Neural cell (in vitro differentiated cells): ENCODE data around the gene IFITM10. TPM values are rescaled to one million over a fixed set of nuclear protein-coding genes. Genes with fewer than 3 reads are reported as not detected.

Experiments
- H2AFZ ChIP-seq: fragments of 200-600, 300-800 bp; sonication (generic), shearing (Covaris generic); 2 replicates; pipeline ENCODE4 v1.6.0; 2014; ENCODE audit warnings: low read depth, mild to moderate bottlenecking, antibody characterized with exemption, low read length, moderate library complexity
- H3F3A ChIP-seq: fragments of 200-600 bp; shearing (Covaris generic); 2 replicates; pipeline ENCODE4 v1.6.1; 2016; ENCODE audit warnings: mild to moderate bottlenecking, moderate library complexity, mixed read lengths, antibody characterized with exemption, low read length; ENCODE audit not compliant: insufficient read depth, poor library complexity, severe bottlenecking
- H3K27ac ChIP-seq: fragments of 200-600, 300-800 bp; sonication (generic), shearing (Covaris generic); 2 replicates; pipeline ENCODE4 v1.5.1; 2014; ENCODE audit warnings: mild to moderate bottlenecking, low read length, moderate library complexity
- H3K27me3 ChIP-seq: fragments of 300-800, 200-600 bp; sonication (generic), shearing (Covaris generic); 2 replicates; pipeline ENCODE4 v1.6.0; 2014; ENCODE audit warnings: mild to moderate bottlenecking, low read depth, low read length, moderate library complexity; ENCODE audit not compliant: insufficient read depth
- H3K36me3 ChIP-seq: fragments of 300-800, 200-600 bp; sonication (generic), shearing (Covaris generic); 2 replicates; pipeline ENCODE4 v1.5.1; 2014; ENCODE audit warnings: mild to moderate bottlenecking, antibody characterized with exemption, low read length, moderate library complexity; ENCODE audit not compliant: insufficient read depth
- H3K4me2 ChIP-seq: fragments of 300-800, 200-600 bp; sonication (generic), shearing (Covaris generic); 2 replicates; pipeline ENCODE4 v1.6.0; 2014; ENCODE audit warnings: mild to moderate bottlenecking, low read length
- H3K4me3 ChIP-seq: fragments of 300-800, 200-600 bp; sonication (generic), shearing (Covaris generic); 2 replicates; pipeline ENCODE4 v1.5.1; 2014; ENCODE audit warnings: mild to moderate bottlenecking, low read length, moderate library complexity
- H3K79me2 ChIP-seq: fragments of 200-600 bp; shearing (Covaris generic); replicated peaks from 2 replicates; pipeline ENCODE4 v1.6.0; 2014; ENCODE audit warnings: mild to moderate bottlenecking, low read length, moderate library complexity; ENCODE audit not compliant: insufficient read depth
- H3K9ac ChIP-seq: fragments of 300-800, 200-600 bp; sonication (generic), shearing (Covaris generic); 2 replicates; pipeline ENCODE4 v1.6.1; 2016; ENCODE audit warnings: mild to moderate bottlenecking, low read length, mixed read lengths
- H3K9me2 ChIP-seq: fragments of 200-600 bp; shearing (Covaris generic); 2 replicates; pipeline ENCODE4 v1.6.1; 2016; ENCODE audit warnings: mild to moderate bottlenecking, low read length, mixed read lengths; ENCODE audit not compliant: insufficient read depth
- H3K9me3 ChIP-seq: fragments of 200-600, 300-800 bp; sonication (generic), shearing (Covaris generic); 2 replicates; pipeline ENCODE4 v1.6.1; 2016; ENCODE audit warnings: mild to moderate bottlenecking, mixed run types, low read length, moderate library complexity, mixed read lengths
- H4K20me1 ChIP-seq: fragments of 200-600 bp; shearing (Covaris generic); 2 replicates; pipeline ENCODE4 v1.6.1; 2016; ENCODE audit warnings: mild to moderate bottlenecking, mixed run types; ENCODE audit not compliant: insufficient read depth
- EP300 ChIP-seq: fragments of 450-650 bp; conservative IDR thresholded peaks from 2 replicates; pipeline ENCODE4 v1.6.1; 2014; ENCODE audit warnings: antibody characterized with exemption, mild to moderate bottlenecking, moderate library complexity; ENCODE audit not compliant: poor library complexity, severe bottlenecking
- EZH2 ChIP-seq: fragments of 200-600, 300-800 bp; shearing (Covaris generic), sonication (generic); IDR thresholded peaks from 2 replicates; pipeline ENCODE4 v1.6.1; 2014; ENCODE audit warnings: antibody characterized with exemption, low read length, borderline replicate concordance, mild to moderate bottlenecking; ENCODE audit not compliant: insufficient read depth, poor library complexity, severe bottlenecking
- MXI1 ChIP-seq: fragments of 450-650 bp; conservative IDR thresholded peaks from 2 replicates; pipeline ENCODE4 v1.6.1; 2014; ENCODE audit warnings: antibody characterized with exemption, mild to moderate bottlenecking; ENCODE audit not compliant: poor library complexity, severe bottlenecking
- POLR2AphosphoS5 ChIP-seq: IDR thresholded peaks from 2 replicates; pipeline ENCODE4 v1.6.1; 2012
- RAD21 ChIP-seq: fragments of 450-650 bp; conservative IDR thresholded peaks from 2 replicates; pipeline ENCODE4 v1.6.1; 2014; ENCODE audit warnings: antibody characterized with exemption, mild to moderate bottlenecking, moderate library complexity
- REST ChIP-seq: IDR thresholded peaks from 2 replicates; pipeline ENCODE4 v1.6.1; 2012; ENCODE audit warnings: borderline replicate concordance
- SMC3 ChIP-seq: fragments of 450-650 bp; conservative IDR thresholded peaks from 2 replicates; pipeline ENCODE4 v1.6.1; 2014; ENCODE audit warnings: antibody characterized with exemption, mild to moderate bottlenecking, moderate library complexity; ENCODE audit not compliant: poor library complexity
- TAF1 ChIP-seq: IDR thresholded peaks from 2 replicates; pipeline ENCODE4 v1.6.1; 2012; ENCODE audit warnings: low read depth
- polyA plus RNA-seq: library from polyadenylated mRNA; depleted of rRNA; stranded (reverse); fragments of >200 nt; gene quantifications from 2 replicates; pipeline ENCODE4 v1.2.3, GENCODE V29; 2014
- TF ChIP-seq, protein P1 (sequence below): fragments of 450-650 bp; IDR thresholded peaks from 2 replicates; pipeline ENCODE4 v1.5.1; 2014; ENCODE audit warnings: antibody characterized with exemption, mild to moderate bottlenecking, moderate library complexity; ENCODE audit not compliant: poor library complexity, severe bottlenecking

The IFITM10 gene
- polyA plus RNA-seq, 1 donor from 2014 or later, result 1.1 TPM

DNA sequence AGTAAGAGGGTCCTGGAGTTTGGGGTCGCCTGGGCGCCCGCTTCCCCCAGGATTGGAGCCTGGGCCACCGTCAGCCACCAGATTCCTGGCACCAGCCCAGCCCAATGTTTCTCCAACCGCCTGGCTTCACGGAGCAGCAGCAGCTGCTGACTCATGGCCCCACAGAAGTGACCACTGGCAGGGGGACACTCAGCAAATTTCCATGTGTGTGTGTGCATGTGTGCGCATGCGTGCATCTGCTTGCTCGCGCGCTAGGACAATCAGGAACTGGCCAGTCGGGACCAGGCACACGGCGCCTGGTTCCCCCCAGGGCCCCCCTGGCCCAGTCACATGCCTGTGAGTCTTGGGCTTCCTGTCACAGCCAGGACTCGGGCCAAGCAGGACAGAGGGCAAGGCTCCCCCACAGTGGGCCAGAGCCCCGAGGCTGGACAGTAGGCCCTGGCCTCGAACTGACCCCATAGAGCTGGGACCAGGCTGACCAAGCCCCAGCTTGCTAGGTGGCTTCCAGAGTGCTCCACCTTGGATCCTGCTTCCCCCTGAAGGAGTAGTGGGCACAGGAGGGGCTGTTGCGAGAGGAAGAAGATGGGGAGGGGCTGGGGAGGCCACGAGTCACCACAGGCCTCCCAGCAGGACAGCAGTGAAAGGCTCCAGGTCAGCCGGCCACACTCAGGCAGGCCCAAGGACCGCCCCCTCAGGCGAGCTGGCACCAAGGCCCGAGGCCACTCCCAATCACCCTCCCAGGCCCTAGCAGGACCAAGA lies 10.1 kb upstream of the IFITM10 start:
- no peaks in the 10 kb centered on the region for H3F3A ChIP-seq
- H3K4me2 ChIP-seq, result no peak overlapping the region
- TF ChIP-seq EZH2, result no peak
- TF ChIP-seq RAD21, result no peak
- no peak for TF ChIP-seq REST
- no peak for TF ChIP-seq POLR2AphosphoS5
- no peak for TF ChIP-seq TAF1
- TF ChIP-seq SMC3, result no peak
- no peak for TF ChIP-seq MXI1
- no peak for TF ChIP-seq EP300
- TF ChIP-seq, protein P1, sequence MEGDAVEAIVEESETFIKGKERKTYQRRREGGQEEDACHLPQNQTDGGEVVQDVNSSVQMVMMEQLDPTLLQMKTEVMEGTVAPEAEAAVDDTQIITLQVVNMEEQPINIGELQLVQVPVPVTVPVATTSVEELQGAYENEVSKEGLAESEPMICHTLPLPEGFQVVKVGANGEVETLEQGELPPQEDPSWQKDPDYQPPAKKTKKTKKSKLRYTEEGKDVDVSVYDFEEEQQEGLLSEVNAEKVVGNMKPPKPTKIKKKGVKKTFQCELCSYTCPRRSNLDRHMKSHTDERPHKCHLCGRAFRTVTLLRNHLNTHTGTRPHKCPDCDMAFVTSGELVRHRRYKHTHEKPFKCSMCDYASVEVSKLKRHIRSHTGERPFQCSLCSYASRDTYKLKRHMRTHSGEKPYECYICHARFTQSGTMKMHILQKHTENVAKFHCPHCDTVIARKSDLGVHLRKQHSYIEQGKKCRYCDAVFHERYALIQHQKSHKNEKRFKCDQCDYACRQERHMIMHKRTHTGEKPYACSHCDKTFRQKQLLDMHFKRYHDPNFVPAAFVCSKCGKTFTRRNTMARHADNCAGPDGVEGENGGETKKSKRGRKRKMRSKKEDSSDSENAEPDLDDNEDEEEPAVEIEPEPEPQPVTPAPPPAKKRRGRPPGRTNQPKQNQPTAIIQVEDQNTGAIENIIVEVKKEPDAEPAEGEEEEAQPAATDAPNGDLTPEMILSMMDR, result no peak
- no peak overlapping the region for H2AFZ ChIP-seq
- no peaks in the 10 kb centered on the region for H3K9me3 ChIP-seq
- H3K9ac ChIP-seq, result no peak overlapping the region
- H3K36me3 ChIP-seq, result no peaks in the 10 kb centered on the region
- peaks cover 10% of the 10 kb centered on the region for H3K79me2 ChIP-seq
- no peaks in the 10 kb centered on the region for H4K20me1 ChIP-seq
- H3K27me3 ChIP-seq, result no peaks in the 10 kb centered on the region
- H3K4me3 ChIP-seq, result no peak overlapping the region
- H3K27ac ChIP-seq, result no peak overlapping the region
- no peaks in the 10 kb centered on the region for H3K9me2 ChIP-seq

DNA sequence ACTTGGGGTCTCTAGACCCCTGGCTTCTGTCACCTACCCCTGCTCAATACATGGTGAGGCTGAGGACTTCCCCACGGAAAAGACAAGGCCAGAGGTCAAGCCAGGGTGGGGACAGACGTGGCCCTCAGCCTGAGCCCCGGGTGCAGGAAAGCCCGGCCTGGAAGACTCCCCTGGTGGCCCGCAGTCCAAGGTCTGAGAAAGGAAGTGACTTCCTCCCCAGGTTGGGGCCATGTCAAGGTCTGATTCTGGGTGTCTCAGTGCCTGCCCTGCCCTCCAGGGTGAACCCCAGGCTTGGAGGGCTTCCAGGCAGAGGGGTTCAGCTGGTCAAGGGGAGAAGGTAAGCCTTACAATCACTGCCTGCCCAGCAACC lies 9.4 kb upstream of the IFITM10 start:
- TF ChIP-seq, protein P1, result no peak
- Histone ChIP-seq H2AFZ (no peak overlapping the region), H3K27me3 (no peaks in the 10 kb centered on the region), H3K4me3 (no peak overlapping the region), H3K79me2 (peaks cover 10% of the 10 kb centered on the region), H3K4me2 (no peak overlapping the region), H4K20me1 (no peaks in the 10 kb centered on the region), H3F3A (no peaks in the 10 kb centered on the region), H3K9me2 (no peaks in the 10 kb centered on the region), H3K9me3 (no peaks in the 10 kb centered on the region), H3K9ac (no peak overlapping the region), H3K27ac (no peak overlapping the region), H3K36me3 (no peaks in the 10 kb centered on the region)
